Kidney epithelial cell (primary cell): ENCODE data around the gene ADORA2A. TPM values are rescaled to one million over a fixed set of nuclear protein-coding genes. Genes with fewer than 3 reads are reported as not detected.

Source experiments
- DNase-seq: peaks from one replicate; pipeline ENCODE4 v3.0.0-alpha.2; 2010; ENCODE audit warnings: low read depth
- H3K27me3 ChIP-seq: 2 replicates; pipeline ENCODE4 v1.6.0; 2011; ENCODE audit warnings: low read length; ENCODE audit not compliant: control insufficient read depth, insufficient read depth
- H3K36me3 ChIP-seq: 2 replicates; pipeline ENCODE4 v1.5.1; 2011; ENCODE audit warnings: low read length; ENCODE audit not compliant: control insufficient read depth, insufficient read depth
- H3K4me3 ChIP-seq: 2 replicates; pipeline ENCODE4 v1.5.1; 2011; ENCODE audit warnings: low read depth, mild to moderate bottlenecking, control low read depth, low read length
- CTCF ChIP-seq: IDR thresholded peaks from 2 replicates; pipeline ENCODE4 v1.5.1; 2011; ENCODE audit warnings: mild to moderate bottlenecking, moderate library complexity, low read length, control low read depth, inconsistent platforms; ENCODE audit not compliant: insufficient read depth, poor library complexity, severe bottlenecking
- total RNA-seq: library from RNA; depleted of rRNA; stranded (reverse); fragments of >200 nt; gene quantifications from 2 replicates; pipeline ENCODE4 v1.2.3, GENCODE V29; 2015

The ADORA2A gene
- total RNA-seq, 1 donor from 2014 or later = 0.46 TPM

DNA sequence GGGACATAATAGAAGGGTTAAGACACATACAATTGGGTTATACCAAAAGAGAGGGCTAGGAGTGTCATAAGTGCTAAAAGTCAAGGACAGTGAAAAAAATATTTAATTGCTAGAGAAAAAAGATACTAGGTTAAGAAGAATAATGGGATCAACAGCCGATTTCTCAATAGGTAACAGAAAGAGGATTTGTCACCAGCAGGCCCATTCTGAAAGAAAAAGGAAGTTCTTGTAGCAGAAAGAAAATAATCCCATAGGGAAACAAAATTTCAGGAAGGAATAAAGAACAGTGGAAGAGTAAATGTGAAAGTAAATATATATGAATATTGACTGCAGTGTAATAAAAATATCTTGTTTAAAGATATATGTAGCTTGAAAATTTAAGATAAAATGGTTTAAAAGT lies 43.3 kb upstream of the ADORA2A start:
- TF ChIP-seq CTCF = no peak
- no peaks in the 10 kb centered on the region for H3K27me3 ChIP-seq
- H3K36me3 ChIP-seq = no peaks in the 10 kb centered on the region
- no peak overlapping the region for H3K4me3 ChIP-seq
- DNase-seq = no peak

DNA sequence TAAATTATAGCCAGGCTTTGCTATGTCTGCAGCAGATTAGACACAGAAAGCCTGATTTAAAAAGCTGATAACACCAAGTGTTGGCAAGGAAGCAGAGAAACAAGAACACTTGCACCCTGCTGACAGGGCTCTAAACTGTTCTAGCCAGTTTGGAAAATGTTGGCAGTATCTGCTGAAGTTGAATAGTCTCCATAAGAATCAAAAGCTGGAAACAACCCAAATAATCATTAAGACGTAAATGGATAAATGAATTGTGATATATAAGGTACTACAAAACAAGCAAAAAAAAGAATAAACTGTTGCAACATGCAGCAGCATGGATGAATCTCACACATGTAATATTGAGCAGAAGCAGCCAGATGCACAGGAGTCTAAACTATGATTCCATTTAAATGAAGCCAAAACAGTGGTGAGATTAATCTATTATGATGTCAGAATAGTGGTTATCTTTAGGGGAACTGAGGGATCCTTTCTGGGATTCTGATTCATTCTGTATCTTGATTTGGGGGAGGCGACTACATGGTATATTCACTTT lies 40.4 kb upstream of the ADORA2A start:
- Histone ChIP-seq H3K36me3 (no peaks in the 10 kb centered on the region), H3K27me3 (no peaks in the 10 kb centered on the region), H3K4me3 (no peak overlapping the region)
- DNase-seq = no peak
- no peak for TF ChIP-seq CTCF

- TF ChIP-seq CTCF = no peak
- Histone ChIP-seq H3K4me3 (no peak overlapping the region), H3K27me3 (no peaks in the 10 kb centered on the region), H3K36me3 (no peaks in the 10 kb centered on the region)
- no peak for DNase-seq
Observed at GRCh38 chr22:24389680-24390079, 37.7 kb upstream of the ADORA2A start.

GRCh38 chr22:24390156-24390555 lies 37.2 kb upstream of the ADORA2A start:
- no peak for DNase-seq
- no peak for TF ChIP-seq CTCF
- H3K4me3 ChIP-seq = no peak overlapping the region
- H3K27me3 ChIP-seq = no peaks in the 10 kb centered on the region
- no peaks in the 10 kb centered on the region for H3K36me3 ChIP-seq

DNA sequence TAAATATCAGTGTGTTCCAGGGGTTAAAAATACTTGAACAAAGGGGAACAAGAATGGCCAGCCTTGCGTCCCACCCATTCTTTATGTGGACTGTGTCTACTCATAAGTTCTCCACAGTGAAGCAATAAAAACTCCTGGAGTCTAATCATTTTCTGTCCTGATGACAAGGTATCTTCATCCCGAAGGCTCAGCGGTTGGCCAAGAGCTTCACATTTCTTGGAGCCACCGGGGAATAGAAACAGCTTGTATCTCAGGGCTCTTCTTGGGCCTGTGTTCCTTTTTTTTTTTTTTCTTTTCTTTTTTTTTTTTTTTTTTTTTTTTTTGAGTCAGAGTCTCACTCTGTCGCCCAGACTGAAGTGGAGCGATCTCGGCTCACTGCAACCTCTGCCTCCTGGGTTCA lies 36.8 kb upstream of the ADORA2A start:
- Histone ChIP-seq H3K36me3 (no peaks in the 10 kb centered on the region), H3K4me3 (no peak overlapping the region), H3K27me3 (no peaks in the 10 kb centered on the region)
- DNase-seq = no peak
- TF ChIP-seq CTCF = no peak

GRCh38 chr22:24391836-24392217 lies 35.6 kb upstream of the ADORA2A start:
- H3K36me3 ChIP-seq = no peaks in the 10 kb centered on the region
- no peak overlapping the region for H3K4me3 ChIP-seq
- no peaks in the 10 kb centered on the region for H3K27me3 ChIP-seq
- TF ChIP-seq CTCF = no peak
- DNase-seq = no peak
